Peyer's patch (tissue), 4 donors: ENCODE results near the gene ANXA6. TPM values are rescaled to one million over a fixed set of nuclear protein-coding genes. Genes with fewer than 3 reads are reported as not detected.

Source experiments
- DNase-seq, 3 donors: peaks; one replicate each; pipeline ENCODE4 v3.0.0-alpha.2; 2017 to 2019
- H3K27ac ChIP-seq, 4 donors: fragments of 200-600 bp; sonication (generic); one replicate each; pipeline ENCODE4 v1.5.1; 2016 to 2019
- H3K27me3 ChIP-seq, 2 donors: fragments of 200-600 bp; sonication (generic); one replicate each; pipeline ENCODE4 v1.5.1; 2019
- H3K36me3 ChIP-seq, 3 donors: fragments of 200-600 bp; sonication (generic); one replicate each; pipeline ENCODE4 v1.5.1; 2016 to 2019
- H3K4me1 ChIP-seq, 4 donors: fragments of 200-600 bp; sonication (generic); one replicate each; pipeline ENCODE4 v1.5.1; 2016 to 2019
- H3K4me3 ChIP-seq, 4 donors: fragments of 200-600 bp; sonication (generic); 1 replicate in 3 of 4; 2 replicates in 1 of 4; pipeline ENCODE4 v1.5.1; 2016 to 2019; ENCODE audit warnings: mild to moderate bottlenecking in 1 of 4
- H3K9me3 ChIP-seq, 4 donors: fragments of 200-600 bp; sonication (generic); one replicate each; pipeline ENCODE4 v1.5.1; 2016 to 2019; ENCODE audit warnings: mild to moderate bottlenecking in 1 of 4
- POLR2A ChIP-seq, 2 donors: fragments of 450-650 bp; IDR thresholded peaks; one replicate each; pipeline ENCODE4 v1.5.1; 2017; ENCODE audit warnings: antibody characterized with exemption in 2 of 2, mild to moderate bottlenecking in 2 of 2, moderate library complexity in 2 of 2
- total RNA-seq, 4 donors: library from RNA; depleted of rRNA; stranded (reverse); fragments of >200 nt; gene quantifications; one replicate each; pipeline ENCODE4 v1.1.0, GENCODE V29; 2016
- TF ChIP-seq, protein P1 (sequence below), 6 experiments: fragments of 450-650 bp in 4 of 6; fragments of 200-600 bp in 2 of 6; sonication (generic) in 1 of 6; IDR thresholded peaks; one replicate each; pipeline ENCODE4 v1.5.1; 2017 to 2019; ENCODE audit warnings: antibody characterized with exemption in 6 of 6, mild to moderate bottlenecking in 3 of 6, moderate library complexity in 1 of 6

The ANXA6 gene
- total RNA-seq, 4 donors from 2014 or later = 11.2 to 228 (median 30.1) TPM

DNA sequence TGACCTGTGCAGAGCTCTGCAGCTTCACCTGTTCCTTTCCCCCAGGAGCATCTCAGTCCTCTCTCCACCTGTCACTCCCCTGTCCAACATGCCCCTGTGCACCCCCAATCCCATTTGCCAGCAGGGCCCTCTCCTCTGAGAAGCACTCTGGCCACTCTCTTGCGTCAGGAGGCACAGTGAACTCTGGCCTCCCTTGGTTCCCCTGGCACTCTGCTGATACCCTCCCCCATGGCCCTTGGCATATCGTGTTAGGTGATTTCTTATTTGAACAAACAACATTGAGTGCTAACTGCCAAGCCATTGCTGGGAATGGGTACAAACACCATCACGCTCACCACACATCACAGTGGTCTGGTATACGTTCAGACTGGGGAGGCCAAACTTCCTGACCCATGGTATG, 55.8 kb downstream of the ANXA6 start:
- Histone ChIP-seq H3K27ac (peak overlapping the region in 3 of 4 donors; percentile 10 to 81 (median 71)), H3K27me3 (no peaks in the 10 kb centered on the region), H3K4me1 (peaks cover 4 to 77% (median 14%) of the 10 kb centered on the region in 4 donors), H3K4me3 (no peak overlapping the region), H3K9me3 (no peaks in the 10 kb centered on the region), H3K36me3 (peaks cover 0 to 21% (median 0%) of the 10 kb centered on the region in 3 donors)
- TF ChIP-seq POLR2A (IDR thresholded peaks at IDR 0.05) = no peak
- TF ChIP-seq, protein P1, sequence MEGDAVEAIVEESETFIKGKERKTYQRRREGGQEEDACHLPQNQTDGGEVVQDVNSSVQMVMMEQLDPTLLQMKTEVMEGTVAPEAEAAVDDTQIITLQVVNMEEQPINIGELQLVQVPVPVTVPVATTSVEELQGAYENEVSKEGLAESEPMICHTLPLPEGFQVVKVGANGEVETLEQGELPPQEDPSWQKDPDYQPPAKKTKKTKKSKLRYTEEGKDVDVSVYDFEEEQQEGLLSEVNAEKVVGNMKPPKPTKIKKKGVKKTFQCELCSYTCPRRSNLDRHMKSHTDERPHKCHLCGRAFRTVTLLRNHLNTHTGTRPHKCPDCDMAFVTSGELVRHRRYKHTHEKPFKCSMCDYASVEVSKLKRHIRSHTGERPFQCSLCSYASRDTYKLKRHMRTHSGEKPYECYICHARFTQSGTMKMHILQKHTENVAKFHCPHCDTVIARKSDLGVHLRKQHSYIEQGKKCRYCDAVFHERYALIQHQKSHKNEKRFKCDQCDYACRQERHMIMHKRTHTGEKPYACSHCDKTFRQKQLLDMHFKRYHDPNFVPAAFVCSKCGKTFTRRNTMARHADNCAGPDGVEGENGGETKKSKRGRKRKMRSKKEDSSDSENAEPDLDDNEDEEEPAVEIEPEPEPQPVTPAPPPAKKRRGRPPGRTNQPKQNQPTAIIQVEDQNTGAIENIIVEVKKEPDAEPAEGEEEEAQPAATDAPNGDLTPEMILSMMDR (IDR thresholded peaks at IDR 0.05) = no peak
- DNase-seq = peak in 1 of 3 donors; percentile 60

DNA sequence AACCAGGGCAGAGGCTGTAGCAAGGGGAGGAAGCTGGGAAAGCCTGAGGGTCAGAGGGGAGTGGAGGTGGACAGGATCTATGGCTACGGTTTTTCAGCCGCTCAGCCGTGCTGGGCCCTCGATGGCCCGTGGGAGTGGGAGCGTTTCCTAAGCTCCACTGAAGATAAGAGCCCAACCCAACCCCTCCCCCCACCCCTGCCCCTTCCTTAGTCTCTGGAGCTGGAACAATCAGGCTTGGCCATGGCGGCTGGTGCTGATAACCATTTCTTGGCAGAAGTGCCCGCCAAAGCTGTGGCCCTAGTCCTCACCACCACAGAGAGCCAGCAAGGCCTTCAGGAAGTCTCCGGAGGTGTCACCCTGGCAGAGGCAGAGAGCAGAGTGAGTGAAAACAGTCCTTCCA, 56.4 kb downstream of the ANXA6 start:
- H3K27me3 ChIP-seq = no peaks in the 10 kb centered on the region
- DNase-seq = no peak

DNA sequence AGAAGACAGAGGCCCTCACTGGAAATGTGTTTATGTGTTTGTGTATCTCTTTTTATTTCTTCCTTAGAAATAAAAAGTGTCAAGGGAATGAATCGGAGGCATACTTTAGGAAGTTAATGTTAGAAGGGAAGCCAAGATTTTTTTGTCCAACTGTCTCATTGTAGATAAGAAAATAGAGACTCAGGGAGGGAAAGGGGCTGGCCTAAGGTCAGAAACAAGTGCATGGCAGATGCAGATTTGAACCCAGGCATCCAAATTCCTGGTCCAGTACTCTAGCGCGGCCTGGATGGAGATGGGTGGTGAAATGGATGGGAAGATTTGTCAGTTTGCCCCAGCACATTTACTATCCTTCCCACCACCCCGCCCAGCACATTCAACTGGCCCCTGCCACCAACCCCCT, 56.9 kb downstream of the ANXA6 start:
- Histone ChIP-seq H3K4me3 (no peak overlapping the region), H3K36me3 (peaks cover 0 to 21% (median 0%) of the 10 kb centered on the region in 3 donors), H3K4me1 (peaks cover 4 to 79% (median 17%) of the 10 kb centered on the region in 4 donors), H3K9me3 (no peaks in the 10 kb centered on the region), H3K27ac (peak overlapping the region in 3 of 4 donors; percentile 44 to 81 (median 71)), H3K27me3 (no peaks in the 10 kb centered on the region)
- TF ChIP-seq POLR2A (IDR thresholded peaks at IDR 0.05) = no peak
- TF ChIP-seq, protein P1 (IDR thresholded peaks at IDR 0.05) = no peak
- no peak for DNase-seq

More for the DNA sequence above, 56.4 kb downstream of the ANXA6 start:
- peak overlapping the region in 3 of 4 donors; percentile 44 to 81 (median 71) for H3K27ac ChIP-seq
- H3K4me3 ChIP-seq = no peak overlapping the region
- peaks cover 4 to 79% (median 16%) of the 10 kb centered on the region in 4 donors for H3K4me1 ChIP-seq
- TF ChIP-seq POLR2A (IDR thresholded peaks at IDR 0.05) = no peak
- TF ChIP-seq, protein P1 (IDR thresholded peaks at IDR 0.05) = no peak
- H3K9me3 ChIP-seq = no peaks in the 10 kb centered on the region
- H3K36me3 ChIP-seq = peaks cover 0 to 21% (median 0%) of the 10 kb centered on the region in 3 donors

DNA sequence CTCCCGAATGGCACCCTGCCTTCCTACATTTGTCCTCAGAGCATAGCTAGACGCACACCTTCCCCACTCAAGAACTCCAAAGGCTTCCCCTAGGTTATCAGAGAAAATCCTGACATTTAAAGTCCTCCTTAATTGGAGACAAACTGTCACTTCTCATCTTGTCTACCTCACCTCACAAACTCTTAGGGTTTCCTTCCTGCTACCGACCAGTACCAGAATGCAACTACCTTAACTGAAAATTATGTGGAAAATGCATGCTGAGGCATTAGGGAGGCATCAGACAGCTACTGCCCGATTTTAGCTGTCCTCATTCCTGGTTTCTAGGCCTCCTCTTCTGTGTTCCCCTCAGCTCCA, 58.8 kb downstream of the ANXA6 start:
- Histone ChIP-seq H3K4me1 (peaks cover 16 to 81% (median 32%) of the 10 kb centered on the region in 4 donors), H3K27me3 (no peaks in the 10 kb centered on the region), H3K27ac (peak overlapping the region in 3 of 4 donors; percentile 14 to 81 (median 57)), H3K9me3 (no peaks in the 10 kb centered on the region), H3K4me3 (no peak overlapping the region), H3K36me3 (peaks cover 0 to 16% (median 0%) of the 10 kb centered on the region in 3 donors)
- no peak for DNase-seq
- TF ChIP-seq POLR2A (IDR thresholded peaks at IDR 0.05) = no peak
- TF ChIP-seq, protein P1 (IDR thresholded peaks at IDR 0.05) = no peak

DNA sequence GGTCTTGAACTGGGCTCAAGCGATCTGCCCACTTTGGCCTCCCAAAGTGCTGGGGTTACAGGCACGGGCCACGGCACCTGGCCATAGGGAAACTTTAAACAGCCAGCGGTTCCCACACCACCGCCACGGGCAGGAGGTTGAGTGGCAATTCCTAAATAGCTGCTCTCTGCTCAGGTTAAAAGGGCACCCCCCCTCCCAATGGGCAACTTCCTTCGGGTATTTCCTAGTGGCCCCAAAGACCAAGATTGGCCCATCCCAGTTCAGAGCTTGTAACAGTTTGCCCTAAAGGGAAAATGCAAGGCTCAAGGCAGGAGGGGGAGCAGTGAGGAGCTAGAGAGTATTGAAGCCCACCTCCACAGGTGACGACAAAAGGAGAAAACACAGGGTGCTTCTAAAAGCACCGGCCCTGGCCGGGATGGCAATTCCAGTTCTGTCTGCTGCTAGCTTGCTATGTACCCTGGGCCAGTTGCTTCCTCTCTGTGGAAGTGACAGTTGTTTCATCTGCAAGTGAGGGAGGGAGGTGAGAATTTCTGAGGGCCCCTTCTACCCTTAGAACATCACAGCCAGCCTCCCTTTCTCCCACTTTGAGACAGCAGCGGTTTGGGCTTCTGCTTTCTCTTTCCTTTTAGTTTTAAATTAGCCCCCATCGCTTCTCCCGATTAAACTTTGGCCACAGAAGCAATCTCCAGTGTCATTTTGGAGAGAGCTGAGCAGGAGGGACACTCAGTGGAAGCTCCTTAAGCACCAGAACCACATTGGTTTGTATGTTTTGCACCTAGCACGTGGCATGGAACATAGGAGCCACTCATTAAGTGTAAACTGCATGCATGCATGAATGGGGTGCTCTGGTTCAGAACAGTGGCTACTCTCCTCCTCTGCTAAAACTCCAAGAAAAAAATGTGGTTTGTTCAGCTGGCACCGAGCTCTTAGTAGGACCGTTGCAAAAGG, 59.5 kb downstream of the ANXA6 start:
- TF ChIP-seq POLR2A (IDR thresholded peaks at IDR 0.05) = no peak
- TF ChIP-seq, protein P1 (IDR thresholded peaks at IDR 0.05) = no peak
- Histone ChIP-seq H3K27me3 (no peaks in the 10 kb centered on the region), H3K9me3 (no peaks in the 10 kb centered on the region), H3K4me1 (peaks cover 16 to 87% (median 36%) of the 10 kb centered on the region in 4 donors), H3K27ac (peak overlapping the region; percentile 1 to 81 (median 36)), H3K36me3 (peaks cover 0 to 16% (median 0%) of the 10 kb centered on the region in 3 donors), H3K4me3 (no peak overlapping the region)
- DNase-seq = peak in 1 of 3 donors; percentile 42
